KOPT-K1 (cell line): Measurements from ENCODE around the gene NUP58.

Experiments used
- H3K27ac ChIP-seq: fragments of 200-600 bp; sonication (generic); 2 replicates; pipeline ENCODE4 v1.5.1; 2016; ENCODE audit warnings: antibody characterized with exemption, mild to moderate bottlenecking, low read depth, low read length; ENCODE audit not compliant: poor library complexity, severe bottlenecking
- H3K36me3 ChIP-seq: fragments of 200-600 bp; sonication (generic); 2 replicates; pipeline ENCODE4 v1.5.1; 2017; ENCODE audit warnings: antibody characterized with exemption, mild to moderate bottlenecking, low read length, moderate library complexity; ENCODE audit not compliant: insufficient read depth
- H3K9me3 ChIP-seq: fragments of 200-600 bp; sonication (generic); 2 replicates; pipeline ENCODE4 v1.5.1; 2017; ENCODE audit warnings: antibody characterized with exemption, low read length, mild to moderate bottlenecking; ENCODE audit not compliant: insufficient read depth, poor library complexity, severe bottlenecking

NUP58 gene

DNA sequence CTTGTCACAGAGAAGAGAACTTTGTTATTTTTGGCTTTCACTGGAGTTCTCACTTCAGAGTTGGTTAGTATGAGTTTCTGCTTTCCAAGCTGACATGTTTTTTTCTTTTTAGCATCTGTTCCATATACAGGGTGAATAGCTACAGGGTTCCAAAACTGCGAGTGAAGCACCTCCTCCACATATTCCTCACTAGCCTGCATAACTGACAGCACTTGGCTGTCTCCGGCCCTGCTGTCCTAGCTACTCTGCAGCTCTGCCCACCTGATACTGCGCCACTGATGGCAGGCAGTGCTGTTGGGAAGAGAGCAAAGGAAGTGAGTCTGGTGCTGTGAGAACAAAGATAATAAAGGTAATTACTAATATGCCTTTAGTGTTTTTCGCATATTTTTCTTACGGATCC is 77.1 kb downstream of the NUP58 start:
- Histone ChIP-seq H3K9me3 (no peaks in the 10 kb centered on the region), H3K36me3 (no peaks in the 10 kb centered on the region), H3K27ac (no peak overlapping the region)

DNA sequence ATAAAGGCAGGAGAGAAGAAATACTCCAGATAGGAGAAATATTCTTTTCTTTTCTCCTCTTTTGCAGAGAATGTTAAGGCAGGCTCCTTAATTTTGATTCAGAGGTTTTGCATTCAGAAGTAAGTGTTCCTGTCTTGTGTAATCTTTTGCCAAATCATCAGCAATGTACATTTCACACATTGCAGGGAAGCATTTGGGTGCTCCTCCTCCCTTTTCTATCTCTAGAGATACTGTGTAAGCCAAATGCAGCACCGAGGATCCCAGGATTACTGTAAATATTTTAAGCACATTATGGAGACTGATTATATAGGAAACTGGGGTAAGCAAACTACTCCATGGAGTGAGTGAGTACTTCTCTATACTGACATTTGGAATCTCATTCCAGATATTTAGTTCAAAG is 77.6 kb downstream of the NUP58 start:
- no peaks in the 10 kb centered on the region for H3K9me3 ChIP-seq
- no peaks in the 10 kb centered on the region for H3K36me3 ChIP-seq
- no peak overlapping the region for H3K27ac ChIP-seq

DNA sequence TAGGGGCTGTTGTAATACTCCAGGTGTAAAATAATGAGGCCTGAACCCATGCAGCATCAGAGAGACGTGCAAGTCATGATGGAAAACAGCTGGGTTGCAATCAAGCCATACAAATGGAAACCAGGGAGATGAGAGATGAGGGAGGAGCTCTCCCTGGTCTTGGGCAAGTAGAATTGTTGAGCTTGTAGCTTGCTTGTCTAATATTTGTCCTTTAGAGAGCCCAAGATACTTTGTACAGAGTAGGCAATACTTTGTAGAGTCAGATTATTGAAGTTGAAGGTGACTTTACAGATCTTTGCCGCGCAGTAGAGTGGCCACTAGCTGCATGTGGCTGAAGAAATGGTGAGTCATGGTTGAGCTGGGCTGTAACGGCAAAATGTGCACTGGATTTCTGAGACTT is 78.7 kb downstream of the NUP58 start:
- H3K27ac ChIP-seq, result no peak overlapping the region
- H3K9me3 ChIP-seq, result peaks cover 5% of the 10 kb centered on the region
- H3K36me3 ChIP-seq, result no peaks in the 10 kb centered on the region

DNA sequence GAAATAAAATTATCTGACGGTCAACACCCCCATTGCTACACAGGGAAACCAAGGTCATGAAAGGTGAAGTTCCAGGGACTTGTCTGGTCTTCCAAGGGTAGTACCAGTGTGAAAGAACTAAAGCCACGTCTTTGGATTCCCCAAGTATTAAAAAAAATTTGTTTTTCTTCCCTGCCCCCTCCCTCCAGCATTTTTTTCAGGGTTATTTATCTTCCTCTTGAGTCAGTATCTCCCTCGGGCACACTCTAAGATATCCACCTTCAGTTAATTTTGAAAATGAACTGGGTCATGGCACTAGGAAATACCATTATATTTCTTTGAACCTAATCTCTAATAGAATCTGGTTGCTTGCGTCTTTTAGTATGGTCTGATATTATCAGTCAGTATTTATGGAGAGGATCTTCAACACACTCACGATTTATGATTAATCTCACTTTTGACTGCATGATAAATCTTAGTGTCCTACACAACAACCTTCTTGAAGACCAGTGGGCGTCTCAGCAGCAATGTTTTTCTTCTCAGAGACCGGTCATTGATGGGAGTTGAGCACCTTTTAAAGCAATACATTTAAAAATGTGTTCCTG is 79.4 kb downstream of the NUP58 start:
- no peak overlapping the region for H3K27ac ChIP-seq
- peaks cover 5% of the 10 kb centered on the region for H3K9me3 ChIP-seq
- no peaks in the 10 kb centered on the region for H3K36me3 ChIP-seq

DNA sequence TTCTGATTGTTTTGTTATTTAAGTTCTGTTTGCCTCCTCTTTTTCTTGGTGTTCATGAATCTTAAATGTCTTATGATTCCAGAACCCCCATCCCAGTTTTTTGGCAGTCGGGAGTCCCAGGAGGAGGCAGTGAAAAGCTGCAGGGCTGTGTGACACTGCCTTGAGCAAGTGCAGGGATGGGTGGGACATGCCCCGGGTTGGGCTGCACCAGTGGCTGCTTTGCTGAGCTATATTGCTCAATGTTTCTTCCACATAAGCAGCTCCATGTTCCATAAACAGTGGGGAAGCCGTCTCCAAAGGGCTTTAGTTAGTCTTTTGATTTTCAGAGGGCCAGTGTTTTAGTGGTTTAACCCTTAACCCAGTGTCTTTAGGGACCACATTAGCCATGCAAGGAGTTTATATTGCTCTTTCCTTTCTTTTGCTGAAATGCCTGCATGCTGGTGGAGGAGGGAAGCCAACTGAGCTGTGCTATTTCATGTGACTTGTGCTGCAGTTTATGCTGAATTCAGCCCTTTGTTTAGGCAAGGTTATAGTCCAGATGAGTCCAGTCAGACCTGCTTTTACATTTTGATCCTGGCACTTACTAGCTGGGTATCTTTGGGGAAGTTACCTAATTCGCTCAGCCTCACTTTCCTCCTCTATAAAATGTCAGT is 83.5 kb downstream of the NUP58 start:
- Histone ChIP-seq H3K9me3 (peaks cover 5% of the 10 kb centered on the region), H3K27ac (no peak overlapping the region), H3K36me3 (no peaks in the 10 kb centered on the region)

DNA sequence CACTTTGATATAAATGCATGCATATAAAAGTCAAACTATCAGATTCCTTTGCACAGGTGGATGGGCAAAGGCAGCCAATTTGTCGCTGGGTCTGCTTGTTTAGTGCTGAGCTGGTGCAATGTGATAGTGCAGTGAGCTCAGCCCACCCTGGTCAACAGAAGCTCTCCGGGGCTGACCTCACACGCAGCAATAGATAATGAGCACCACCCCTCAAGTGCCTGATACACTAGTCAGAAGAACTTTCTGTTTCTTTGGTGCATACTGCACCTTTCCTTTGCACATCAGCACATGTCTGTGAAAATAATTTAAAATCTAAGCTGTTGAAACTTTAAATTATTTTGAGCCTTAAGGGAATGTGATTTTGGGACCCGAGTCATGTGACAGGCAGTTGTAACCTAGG is 90.5 kb downstream of the NUP58 start:
- H3K36me3 ChIP-seq, result no peaks in the 10 kb centered on the region
- H3K9me3 ChIP-seq, result peaks cover 6% of the 10 kb centered on the region
- H3K27ac ChIP-seq, result no peak overlapping the region
